Activated T-cell treated with anti-CD3 and anti-CD28 coated beads for 24 hours (primary cell): ENCODE results near the gene ADH1C.
"Not testable (repeated sequence)": the region's sequence is repeated elsewhere in the genome, so short reads cannot be mapped to it uniquely, and the experiment has no call there.

Source experiments
- DNase-seq: peaks from one replicate; pipeline ENCODE4 v3.0.0-alpha.2; 2020; ENCODE audit warnings: low read depth

ADH1C gene

GRCh38 chr4:99352602-99353537, at the start of gene ADH1C:
TSS of gene ADH1C (minus strand) at chr4:99352746. CDS start at chr4:99352675, 71 bp downstream.
- DNase-seq = no peak

- DNase-seq = no peak
Observed at GRCh38 chr4:99400831-99401230, 48.3 kb upstream of the ADH1C start.

- no peak for DNase-seq
Observed at GRCh38 chr4:99399017-99399416, 46.5 kb upstream of the ADH1C start.

- no peak for DNase-seq
Observed at GRCh38 chr4:99395595-99396364, 43.2 kb upstream of the ADH1C start.

- DNase-seq = no peak
Observed at GRCh38 chr4:99394896-99395295, 42.4 kb upstream of the ADH1C start.

GRCh38 chr4:99390055-99390454, 37.5 kb upstream of the ADH1C start:
- no peak for DNase-seq

- no peak for DNase-seq
Observed at GRCh38 chr4:99389606-99390005, 37.1 kb upstream of the ADH1C start.

- DNase-seq = no peak
Observed at GRCh38 chr4:99383833-99384392, 31.4 kb upstream of the ADH1C start.

GRCh38 chr4:99383399-99383798, 30.9 kb upstream of the ADH1C start:
- DNase-seq = no peak

GRCh38 chr4:99382745-99383360, 30.3 kb upstream of the ADH1C start:
- DNase-seq = no peak

- DNase-seq = no peak
Observed at GRCh38 chr4:99381588-99382175, 29.1 kb upstream of the ADH1C start.

- no peak for DNase-seq
Observed at GRCh38 chr4:99379571-99379970, 27.0 kb upstream of the ADH1C start.

- no peak for DNase-seq
Observed at GRCh38 chr4:99378876-99379275, 26.3 kb upstream of the ADH1C start.

GRCh38 chr4:99377341-99377740, 24.8 kb upstream of the ADH1C start:
- not testable (repeated sequence) for DNase-seq

- DNase-seq = not testable (repeated sequence)
Observed at GRCh38 chr4:99372464-99372863, 19.9 kb upstream of the ADH1C start.

- DNase-seq = not testable (repeated sequence)
Observed at GRCh38 chr4:99367817-99368216, 15.3 kb upstream of the ADH1C start.

- no peak for DNase-seq
Observed at GRCh38 chr4:99366491-99366890, 13.9 kb upstream of the ADH1C start.

- DNase-seq = no peak
Observed at GRCh38 chr4:99362768-99363167, 10.2 kb upstream of the ADH1C start.

- no peak for DNase-seq
Observed at GRCh38 chr4:99361899-99362275, 9.3 kb upstream of the ADH1C start.

- no peak for DNase-seq
Observed at GRCh38 chr4:99361268-99361898, 8.8 kb upstream of the ADH1C start.

GRCh38 chr4:99359480-99360204, 7.1 kb upstream of the ADH1C start:
- DNase-seq = no peak
